ENCODE results near the gene USP17L15. TPM values are rescaled to one million over a fixed set of nuclear protein-coding genes. Genes with fewer than 3 reads are reported as not detected.
"Not testable (repeated sequence)": the region's sequence is repeated elsewhere in the genome, so short reads cannot be mapped to it uniquely, and the experiment has no call there.

The USP17L15 gene
- polyA plus RNA-seq, result not detected in 2 replicates
- polyA minus RNA-seq, result not detected in 2 replicates

GRCh38 chr4:9234085-9234484, at the start of gene USP17L15:
USP17L15 (plus strand) TSS chr4:9234385; CDS start chr4:9234385, 0 bp downstream.
- not testable (repeated sequence) for H3K4me3 ChIP-seq (ENCODE audit: low read length); H3F3A ChIP-seq (ENCODE audit: insufficient read depth, low read length, poor library complexity, severe bottlenecking); H2AFZ ChIP-seq (ENCODE audit: low read depth, low read length); H3K79me2 ChIP-seq (replicated peaks; ENCODE audit: insufficient read depth, low read length); H3K4me2 ChIP-seq (ENCODE audit: low read length); H3K27me3 ChIP-seq (ENCODE audit: insufficient read depth, low read depth, low read length); H4K20me1 ChIP-seq (ENCODE audit: insufficient read depth); H3K27ac ChIP-seq (ENCODE audit: low read length); H3K9me3 ChIP-seq (ENCODE audit: low read length); H3K36me3 ChIP-seq (ENCODE audit: insufficient read depth, low read length); H3K9ac ChIP-seq (ENCODE audit: low read length); H3K9me2 ChIP-seq (ENCODE audit: insufficient read depth, low read length)

GRCh38 chr4:9210357-9210756, 23.8 kb upstream of the USP17L15 start, which contains the start of gene USP17L10:
USP17L10 (plus strand) TSS chr4:9210657; CDS start chr4:9210657, 0 bp downstream.
- H3K4me3 ChIP-seq (ENCODE audit: low read length); H3K9me3 ChIP-seq (ENCODE audit: low read length); H3K9me2 ChIP-seq (ENCODE audit: insufficient read depth, low read length); H3K27me3 ChIP-seq (ENCODE audit: insufficient read depth, low read depth, low read length); H3K36me3 ChIP-seq (ENCODE audit: insufficient read depth, low read length); H3K4me2 ChIP-seq (ENCODE audit: low read length); H4K20me1 ChIP-seq (ENCODE audit: insufficient read depth); H3F3A ChIP-seq (ENCODE audit: insufficient read depth, low read length, poor library complexity, severe bottlenecking); H3K27ac ChIP-seq (ENCODE audit: low read length); H2AFZ ChIP-seq (ENCODE audit: low read depth, low read length); H3K79me2 ChIP-seq (replicated peaks; ENCODE audit: insufficient read depth, low read length); H3K9ac ChIP-seq (ENCODE audit: low read length): not testable (repeated sequence)

- H2AFZ ChIP-seq (ENCODE audit: low read depth, low read length); H3K9me2 ChIP-seq (ENCODE audit: insufficient read depth, low read length); H4K20me1 ChIP-seq (ENCODE audit: insufficient read depth); H3K36me3 ChIP-seq (ENCODE audit: insufficient read depth, low read length); H3K27ac ChIP-seq (ENCODE audit: low read length); H3K4me3 ChIP-seq (ENCODE audit: low read length); H3K9ac ChIP-seq (ENCODE audit: low read length); H3K9me3 ChIP-seq (ENCODE audit: low read length); H3F3A ChIP-seq (ENCODE audit: insufficient read depth, low read length, poor library complexity, severe bottlenecking); H3K4me2 ChIP-seq (ENCODE audit: low read length); H3K27me3 ChIP-seq (ENCODE audit: insufficient read depth, low read depth, low read length); H3K79me2 ChIP-seq (replicated peaks; ENCODE audit: insufficient read depth, low read length): not testable (repeated sequence)
Measured at GRCh38 chr4:9214701-9215100, 19.5 kb upstream of the USP17L15 start.

- H3K9me2 ChIP-seq (ENCODE audit: insufficient read depth, low read length); H3K27ac ChIP-seq (ENCODE audit: low read length); H3K36me3 ChIP-seq (ENCODE audit: insufficient read depth, low read length); H3K79me2 ChIP-seq (replicated peaks; ENCODE audit: insufficient read depth, low read length); H3K9ac ChIP-seq (ENCODE audit: low read length); H2AFZ ChIP-seq (ENCODE audit: low read depth, low read length); H3K4me3 ChIP-seq (ENCODE audit: low read length); H3F3A ChIP-seq (ENCODE audit: insufficient read depth, low read length, poor library complexity, severe bottlenecking); H3K27me3 ChIP-seq (ENCODE audit: insufficient read depth, low read depth, low read length); H4K20me1 ChIP-seq (ENCODE audit: insufficient read depth); H3K9me3 ChIP-seq (ENCODE audit: low read length); H3K4me2 ChIP-seq (ENCODE audit: low read length): not testable (repeated sequence)
Measured at GRCh38 chr4:9215105-9215504, 19.1 kb upstream of the USP17L15 start, which contains the start of gene USP17L11. USP17L11 (plus strand) TSS chr4:9215405; CDS start chr4:9215405, 0 bp downstream.

- not testable (repeated sequence) for H2AFZ ChIP-seq (ENCODE audit: low read depth, low read length); H3K9me2 ChIP-seq (ENCODE audit: insufficient read depth, low read length); H3K27me3 ChIP-seq (ENCODE audit: insufficient read depth, low read depth, low read length); H3K79me2 ChIP-seq (replicated peaks; ENCODE audit: insufficient read depth, low read length); H3K27ac ChIP-seq (ENCODE audit: low read length); H3K9ac ChIP-seq (ENCODE audit: low read length); H3K4me2 ChIP-seq (ENCODE audit: low read length); H4K20me1 ChIP-seq (ENCODE audit: insufficient read depth); H3K4me3 ChIP-seq (ENCODE audit: low read length); H3K36me3 ChIP-seq (ENCODE audit: insufficient read depth, low read length); H3K9me3 ChIP-seq (ENCODE audit: low read length); H3F3A ChIP-seq (ENCODE audit: insufficient read depth, low read length, poor library complexity, severe bottlenecking)
Measured at GRCh38 chr4:9219852-9220251, 14.3 kb upstream of the USP17L15 start, which contains the start of gene USP17L12. USP17L12 (plus strand) TSS chr4:9220152; CDS start chr4:9220152, 0 bp downstream.

- H3K27ac ChIP-seq (ENCODE audit: low read length); H3F3A ChIP-seq (ENCODE audit: insufficient read depth, low read length, poor library complexity, severe bottlenecking); H3K9me2 ChIP-seq (ENCODE audit: insufficient read depth, low read length); H3K36me3 ChIP-seq (ENCODE audit: insufficient read depth, low read length); H3K4me3 ChIP-seq (ENCODE audit: low read length); H3K9ac ChIP-seq (ENCODE audit: low read length); H3K79me2 ChIP-seq (replicated peaks; ENCODE audit: insufficient read depth, low read length); H4K20me1 ChIP-seq (ENCODE audit: insufficient read depth); H2AFZ ChIP-seq (ENCODE audit: low read depth, low read length); H3K27me3 ChIP-seq (ENCODE audit: insufficient read depth, low read depth, low read length); H3K4me2 ChIP-seq (ENCODE audit: low read length); H3K9me3 ChIP-seq (ENCODE audit: low read length): not testable (repeated sequence)
Measured at GRCh38 chr4:9224596-9224995, 9.6 kb upstream of the USP17L15 start, which contains the start of gene USP17L13. USP17L13 (plus strand) TSS chr4:9224896; CDS start chr4:9224896, 0 bp downstream.

- H2AFZ ChIP-seq (ENCODE audit: low read depth, low read length); H3K36me3 ChIP-seq (ENCODE audit: insufficient read depth, low read length); H3K79me2 ChIP-seq (replicated peaks; ENCODE audit: insufficient read depth, low read length); H4K20me1 ChIP-seq (ENCODE audit: insufficient read depth); H3F3A ChIP-seq (ENCODE audit: insufficient read depth, low read length, poor library complexity, severe bottlenecking); H3K4me3 ChIP-seq (ENCODE audit: low read length); H3K27me3 ChIP-seq (ENCODE audit: insufficient read depth, low read depth, low read length); H3K4me2 ChIP-seq (ENCODE audit: low read length); H3K27ac ChIP-seq (ENCODE audit: low read length); H3K9me3 ChIP-seq (ENCODE audit: low read length); H3K9ac ChIP-seq (ENCODE audit: low read length); H3K9me2 ChIP-seq (ENCODE audit: insufficient read depth, low read length): not testable (repeated sequence)
Measured at GRCh38 chr4:9230249-9230648, 3.9 kb upstream of the USP17L15 start.

- not testable (repeated sequence) for H3K79me2 ChIP-seq (replicated peaks; ENCODE audit: insufficient read depth, low read length); H4K20me1 ChIP-seq (ENCODE audit: insufficient read depth); H3K4me2 ChIP-seq (ENCODE audit: low read length); H3K4me3 ChIP-seq (ENCODE audit: low read length); H3F3A ChIP-seq (ENCODE audit: insufficient read depth, low read length, poor library complexity, severe bottlenecking); H3K36me3 ChIP-seq (ENCODE audit: insufficient read depth, low read length); H3K9ac ChIP-seq (ENCODE audit: low read length); H3K27me3 ChIP-seq (ENCODE audit: insufficient read depth, low read depth, low read length); H3K9me3 ChIP-seq (ENCODE audit: low read length); H3K9me2 ChIP-seq (ENCODE audit: insufficient read depth, low read length); H2AFZ ChIP-seq (ENCODE audit: low read depth, low read length); H3K27ac ChIP-seq (ENCODE audit: low read length)
Measured at GRCh38 chr4:9238461-9238860, 4.3 kb downstream of the USP17L15 start.
